ENCODE measurements around the gene BTNL8. TPM values are rescaled to one million over a fixed set of nuclear protein-coding genes. Genes with fewer than 3 reads are reported as not detected.

The BTNL8 gene
- total and polyA plus RNA-seq, 2 donors from 2014 or later = 0.19 to 1.2 TPM

DNA sequence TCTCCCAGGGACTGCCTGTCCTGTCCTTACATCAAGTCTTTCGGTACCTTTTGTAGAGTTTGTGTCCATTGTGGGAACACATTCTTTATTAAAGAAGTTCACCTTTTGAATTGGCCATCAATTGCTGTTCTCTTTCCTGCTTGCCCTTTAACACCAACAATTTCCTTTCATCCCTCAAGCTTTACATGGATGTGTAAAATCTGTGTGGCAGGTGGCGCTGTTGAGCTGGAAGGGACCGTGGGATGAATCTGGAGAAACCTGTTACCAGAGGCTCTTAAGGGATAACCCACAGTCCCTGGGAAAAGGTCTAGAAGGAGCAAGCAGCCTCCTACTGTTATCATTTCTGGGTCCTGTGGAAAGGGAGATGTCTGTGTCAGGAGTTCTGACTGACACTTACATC lies 30.0 kb upstream of the BTNL8 start:
- no peak overlapping the region for H3K9ac ChIP-seq (ENCODE audit: low read length in 3 of 3)

DNA sequence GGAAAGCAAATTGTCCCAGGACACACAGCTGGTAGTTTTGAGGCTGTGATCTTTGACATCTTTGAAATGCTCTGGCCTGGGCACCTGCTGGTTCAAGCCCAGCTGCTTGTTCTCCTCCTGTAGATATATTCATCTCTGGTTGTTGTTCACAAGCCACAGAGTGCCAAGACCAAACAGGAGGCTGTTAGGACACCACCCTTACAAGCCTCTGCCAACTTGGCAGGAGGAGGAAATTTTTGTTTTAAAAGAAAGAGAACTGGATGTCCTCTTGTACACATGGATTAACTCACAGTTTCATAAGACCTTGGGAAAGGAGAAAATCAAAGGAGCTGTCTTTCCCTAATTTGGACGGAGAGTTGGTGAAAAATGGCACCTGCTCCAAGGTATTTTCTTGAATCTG lies 29.4 kb upstream of the BTNL8 start:
- Histone ChIP-seq H3K27ac (ENCODE audit: low read depth in 2 of 2, low read length in 2 of 2) (no peak overlapping the region), H3K4me1 (ENCODE audit: control insufficient read depth in 2 of 3, insufficient read depth in 2 of 3, low read depth in 1 of 3, low read length in 3 of 3) (no peaks in the 10 kb centered on the region), H3K9ac (ENCODE audit: low read length in 3 of 3) (no peak overlapping the region), H3K9me3 (ENCODE audit: control insufficient read depth in 2 of 3, insufficient read depth in 1 of 3, low read length in 3 of 3) (no peaks in the 10 kb centered on the region), H3K27me3 (ENCODE audit: control insufficient read depth, insufficient read depth, low read length) (no peaks in the 10 kb centered on the region), H3K36me3 (ENCODE audit: control insufficient read depth in 2 of 3, insufficient read depth in 3 of 3, low read length in 3 of 3) (no peaks in the 10 kb centered on the region), H3K4me3 (ENCODE audit: low read length in 3 of 3) (no peak overlapping the region)
- FAIRE-seq = no peak
- TF ChIP-seq, protein P1, sequence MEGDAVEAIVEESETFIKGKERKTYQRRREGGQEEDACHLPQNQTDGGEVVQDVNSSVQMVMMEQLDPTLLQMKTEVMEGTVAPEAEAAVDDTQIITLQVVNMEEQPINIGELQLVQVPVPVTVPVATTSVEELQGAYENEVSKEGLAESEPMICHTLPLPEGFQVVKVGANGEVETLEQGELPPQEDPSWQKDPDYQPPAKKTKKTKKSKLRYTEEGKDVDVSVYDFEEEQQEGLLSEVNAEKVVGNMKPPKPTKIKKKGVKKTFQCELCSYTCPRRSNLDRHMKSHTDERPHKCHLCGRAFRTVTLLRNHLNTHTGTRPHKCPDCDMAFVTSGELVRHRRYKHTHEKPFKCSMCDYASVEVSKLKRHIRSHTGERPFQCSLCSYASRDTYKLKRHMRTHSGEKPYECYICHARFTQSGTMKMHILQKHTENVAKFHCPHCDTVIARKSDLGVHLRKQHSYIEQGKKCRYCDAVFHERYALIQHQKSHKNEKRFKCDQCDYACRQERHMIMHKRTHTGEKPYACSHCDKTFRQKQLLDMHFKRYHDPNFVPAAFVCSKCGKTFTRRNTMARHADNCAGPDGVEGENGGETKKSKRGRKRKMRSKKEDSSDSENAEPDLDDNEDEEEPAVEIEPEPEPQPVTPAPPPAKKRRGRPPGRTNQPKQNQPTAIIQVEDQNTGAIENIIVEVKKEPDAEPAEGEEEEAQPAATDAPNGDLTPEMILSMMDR (IDR thresholded peaks at IDR 0.05; ENCODE audit: borderline replicate concordance, extremely low read depth, insufficient read depth) = no peak
- no peak for DNase-seq
- intact Hi-C loops (cut with DNase I) = loop anchor here (10.0 kb wide), 1 partner anchor 85 kb away; no protein-coding TSS in a partner anchor

More for the DNA sequence above, 30.0 kb upstream of the BTNL8 start:
- Histone ChIP-seq H3K4me1 (ENCODE audit: control insufficient read depth in 2 of 3, insufficient read depth in 2 of 3, low read depth in 1 of 3, low read length in 3 of 3) (no peaks in the 10 kb centered on the region), H3K36me3 (ENCODE audit: control insufficient read depth in 2 of 3, insufficient read depth in 3 of 3, low read length in 3 of 3) (no peaks in the 10 kb centered on the region), H3K27me3 (ENCODE audit: control insufficient read depth, insufficient read depth, low read length) (no peaks in the 10 kb centered on the region), H3K27ac (ENCODE audit: low read depth in 2 of 2, low read length in 2 of 2) (no peak overlapping the region), H3K4me3 (ENCODE audit: low read length in 3 of 3) (no peak overlapping the region), H3K9me3 (ENCODE audit: control insufficient read depth in 2 of 3, insufficient read depth in 1 of 3, low read length in 3 of 3) (no peaks in the 10 kb centered on the region)
- intact Hi-C loops (cut with DNase I) = loop anchor here (10.0 kb wide), 1 partner anchor 84 kb away; no protein-coding TSS in a partner anchor
- DNase-seq (peak; percentile 82 to 93 (median 87)), FAIRE-seq (peak; percentile 44)
- TF ChIP-seq, protein P1 (IDR thresholded peaks at IDR 0.05; ENCODE audit: borderline replicate concordance, extremely low read depth, insufficient read depth) = peak; percentile 71

DNA sequence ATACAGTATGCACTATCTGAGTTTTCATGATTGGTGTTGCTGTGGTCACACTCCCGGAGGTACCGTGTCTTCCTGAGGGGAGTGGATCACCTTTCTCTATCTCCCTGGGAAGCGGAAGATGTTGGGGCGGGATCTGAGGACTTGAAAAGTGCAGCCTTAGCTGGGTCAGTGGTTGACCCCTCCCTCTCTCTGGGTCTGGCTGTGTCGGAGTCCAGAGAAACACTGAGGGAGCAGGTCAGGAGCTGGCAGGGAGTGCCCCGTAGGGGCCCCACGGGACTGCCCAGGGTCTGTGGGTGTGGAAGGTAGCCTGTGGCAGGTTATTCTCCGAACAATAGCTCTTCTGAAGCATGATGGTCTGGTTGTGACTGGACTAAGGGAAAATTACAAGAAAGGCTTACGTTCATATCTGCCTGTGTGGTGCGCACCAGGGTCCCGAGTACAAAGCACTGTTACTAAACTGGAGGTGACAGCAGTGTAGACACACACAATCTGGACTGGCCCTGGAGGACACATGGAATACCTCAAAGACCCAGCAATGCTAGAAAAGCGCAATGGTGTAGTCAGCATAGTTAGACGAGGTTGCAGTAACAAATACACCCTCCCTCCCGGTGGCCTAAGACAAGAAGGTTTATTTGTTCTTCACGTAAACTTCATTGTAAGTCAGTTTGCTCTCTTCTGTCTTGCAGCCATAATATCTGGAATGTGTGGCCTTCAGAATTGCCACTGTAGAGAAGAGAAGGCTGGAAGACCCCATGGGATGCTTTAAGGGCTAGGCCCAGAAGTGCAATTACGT lies 28.5 kb upstream of the BTNL8 start:
- Histone ChIP-seq H3K36me3 (ENCODE audit: control insufficient read depth in 2 of 3, insufficient read depth in 3 of 3, low read length in 3 of 3) (no peaks in the 10 kb centered on the region), H3K4me3 (ENCODE audit: low read length in 3 of 3) (no peak overlapping the region), H3K4me1 (ENCODE audit: control insufficient read depth in 2 of 3, insufficient read depth in 2 of 3, low read depth in 1 of 3, low read length in 3 of 3) (no peaks in the 10 kb centered on the region), H3K9ac (ENCODE audit: low read length in 3 of 3) (no peak overlapping the region), H3K27me3 (ENCODE audit: control insufficient read depth, insufficient read depth, low read length) (no peaks in the 10 kb centered on the region), H3K27ac (ENCODE audit: low read depth in 2 of 2, low read length in 2 of 2) (no peak overlapping the region), H3K9me3 (ENCODE audit: control insufficient read depth in 2 of 3, insufficient read depth in 1 of 3, low read length in 3 of 3) (no peaks in the 10 kb centered on the region)
- FAIRE-seq (no peak), DNase-seq (no peak)
- intact Hi-C loops (cut with DNase I) = no loop called here
- TF ChIP-seq, protein P1 (IDR thresholded peaks at IDR 0.05; ENCODE audit: borderline replicate concordance, extremely low read depth, insufficient read depth) = no peak

All from kidney (tissue), 14 donors.